SU-DHL-6 (cell line): ENCODE results near the gene PKHD1.

ENCODE experiments used
- H2AFZ ChIP-seq: fragments of 200-600 bp; sonication (generic); 2 replicates; pipeline ENCODE4 v1.6.1; 2014; ENCODE audit warnings: low read depth, mild to moderate bottlenecking, moderate library complexity, mixed read lengths, antibody characterized with exemption, low read length; ENCODE audit not compliant: severe bottlenecking
- H3F3A ChIP-seq: fragments of 200-600 bp; shearing (Covaris generic); 2 replicates; pipeline ENCODE4 v1.6.0; 2016; ENCODE audit warnings: antibody characterized with exemption, mild to moderate bottlenecking; ENCODE audit not compliant: insufficient read depth
- H3K27ac ChIP-seq: fragments of 200-600 bp; sonication (generic); 2 replicates; pipeline ENCODE4 v1.5.1; 2016; ENCODE audit warnings: low read depth, mild to moderate bottlenecking, low read length, moderate library complexity, mixed read lengths
- H3K27me3 ChIP-seq: fragments of 200-600 bp; sonication (generic), shearing (Covaris generic); 2 replicates; pipeline ENCODE4 v1.6.0; 2014; ENCODE audit warnings: mild to moderate bottlenecking, low read length
- H3K36me3 ChIP-seq: fragments of 200-600 bp; sonication (generic); 2 replicates; pipeline ENCODE4 v1.6.1; 2014; ENCODE audit warnings: mild to moderate bottlenecking, low read length, mixed read lengths
- H3K4me2 ChIP-seq: fragments of 300-600, 200-600 bp; shearing (Covaris generic), sonication (generic); 2 replicates; pipeline ENCODE4 v1.6.0; 2014; ENCODE audit warnings: low read length, low read depth, mild to moderate bottlenecking; ENCODE audit not compliant: poor library complexity, severe bottlenecking
- H3K4me3 ChIP-seq: fragments of 200-600 bp; sonication (generic); 2 replicates; pipeline ENCODE4 v1.5.1; 2014; ENCODE audit warnings: antibody characterized with exemption, low read length, mild to moderate bottlenecking, mixed read lengths; ENCODE audit not compliant: insufficient read depth, poor library complexity, severe bottlenecking
- H3K79me2 ChIP-seq: fragments of 200-600 bp; sonication (generic); 2 replicates; pipeline ENCODE4 v1.6.1; 2014; ENCODE audit warnings: mild to moderate bottlenecking, low read length, moderate library complexity; ENCODE audit not compliant: insufficient read depth
- H3K9ac ChIP-seq: fragments of 200-600 bp; sonication (generic); 2 replicates; pipeline ENCODE4 v1.7.0; 2014; ENCODE audit warnings: mild to moderate bottlenecking, low read length
- H3K9me2 ChIP-seq: fragments of 200-600 bp; sonication (generic); replicated peaks from 2 replicates; pipeline ENCODE4 v1.6.1; 2014; ENCODE audit warnings: low read length; ENCODE audit not compliant: insufficient read depth
- H3K9me3 ChIP-seq: fragments of 200-600 bp; sonication (generic); 2 replicates; pipeline ENCODE4 v1.6.1; 2014; ENCODE audit warnings: low read length, mixed read lengths; ENCODE audit not compliant: insufficient read depth
- H4K20me1 ChIP-seq: fragments of 200-600 bp; sonication (generic); 2 replicates; pipeline ENCODE4 v1.6.1; 2014; ENCODE audit warnings: low read depth, mild to moderate bottlenecking, antibody characterized with exemption, low read length, moderate library complexity, mixed read lengths
- CTCF ChIP-seq: fragments of 200-600 bp; sonication (generic); IDR thresholded peaks from one replicate; pipeline ENCODE4 v1.5.1; 2017; ENCODE audit warnings: antibody characterized with exemption, mild to moderate bottlenecking, low read length, moderate library complexity; ENCODE audit not compliant: insufficient read depth, poor library complexity, severe bottlenecking
- EZH2phosphoT487 ChIP-seq: fragments of 200-600 bp; sonication (generic), shearing (Covaris generic); conservative IDR thresholded peaks from 2 replicates; pipeline ENCODE4 v1.6.1; 2018; ENCODE audit warnings: mild to moderate bottlenecking, antibody characterized with exemption, low read length, moderate library complexity, mixed read lengths

Gene PKHD1

DNA sequence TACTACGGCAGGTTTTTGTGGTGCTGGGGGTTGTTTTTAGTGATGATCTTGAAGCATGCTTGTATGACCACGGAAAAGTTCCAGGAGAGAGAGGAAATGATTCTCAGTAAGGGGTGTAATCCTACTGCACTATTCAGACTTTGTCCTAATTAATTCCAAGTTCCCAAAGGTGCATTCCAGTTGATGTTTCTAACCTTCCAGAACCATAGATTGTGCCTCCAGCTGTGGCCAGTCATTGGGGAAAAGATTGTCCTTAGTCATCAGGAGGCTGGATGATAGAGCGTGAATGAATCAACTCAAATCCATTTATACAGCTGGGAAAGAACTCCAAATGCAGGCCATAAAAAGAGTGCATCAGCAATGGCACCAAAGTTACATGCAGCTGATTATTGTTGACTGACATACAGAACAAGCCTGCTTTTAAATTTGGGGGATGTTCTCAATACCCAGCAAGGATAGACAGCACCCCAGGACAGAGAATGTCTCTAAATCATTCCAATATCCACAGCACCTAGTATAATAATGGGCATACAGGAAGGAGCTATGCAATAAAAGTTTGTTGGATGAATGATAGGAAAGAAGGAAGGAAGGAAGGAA is 27.8 kb upstream of the PKHD1 start:
- no peak overlapping the region for H3K27ac ChIP-seq
- H3K36me3 ChIP-seq: no peaks in the 10 kb centered on the region
- no peaks in the 10 kb centered on the region for H4K20me1 ChIP-seq
- H3K79me2 ChIP-seq: no peaks in the 10 kb centered on the region
- H3K4me2 ChIP-seq: no peak overlapping the region
- no peak overlapping the region for H3K9ac ChIP-seq
- TF ChIP-seq EZH2phosphoT487 (no peak), CTCF (no peak)
- no peak overlapping the region for H3K4me3 ChIP-seq
- H3K9me2 ChIP-seq: no peaks in the 10 kb centered on the region
- H3F3A ChIP-seq: no peaks in the 10 kb centered on the region
- no peaks in the 10 kb centered on the region for H3K27me3 ChIP-seq
- no peak overlapping the region for H2AFZ ChIP-seq
- H3K9me3 ChIP-seq: peaks cover 3% of the 10 kb centered on the region; the same call in 1 of the 2 replicates

DNA sequence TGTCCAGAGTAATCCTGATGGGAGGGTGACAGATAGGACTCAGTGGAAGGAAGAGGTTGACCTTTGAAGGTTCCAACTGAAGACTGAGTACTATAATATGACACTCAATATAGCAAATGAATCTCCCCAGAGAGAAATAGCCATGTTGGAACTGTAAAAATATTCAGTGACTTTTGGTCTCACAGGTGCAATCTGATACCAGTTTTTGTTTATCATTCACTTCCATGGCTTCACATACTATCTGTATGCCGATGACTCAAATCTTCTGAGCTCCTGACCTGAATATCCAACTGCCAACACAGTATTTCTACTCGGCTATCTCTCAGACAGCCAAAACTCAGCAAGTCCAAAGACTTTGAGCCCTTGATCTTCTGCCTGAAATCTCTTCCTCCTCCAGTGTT is 21.8 kb upstream of the PKHD1 start:
- H3K9ac ChIP-seq: no peak overlapping the region
- TF ChIP-seq CTCF (no peak), EZH2phosphoT487 (no peak)
- H3K9me2 ChIP-seq: no peaks in the 10 kb centered on the region
- no peak overlapping the region for H3K4me2 ChIP-seq
- H3K27me3 ChIP-seq: peaks cover 6% of the 10 kb centered on the region; the same call in 1 of the 2 replicates
- H3K36me3 ChIP-seq: no peaks in the 10 kb centered on the region
- no peaks in the 10 kb centered on the region for H3K79me2 ChIP-seq
- H4K20me1 ChIP-seq: no peaks in the 10 kb centered on the region
- H3K27ac ChIP-seq: no peak overlapping the region
- no peaks in the 10 kb centered on the region for H3F3A ChIP-seq
- no peak overlapping the region for H3K4me3 ChIP-seq
- peaks cover 3% of the 10 kb centered on the region; the same call in 1 of the 2 replicates for H3K9me3 ChIP-seq
- no peak overlapping the region for H2AFZ ChIP-seq

GRCh38 chr6:52108128-52108527 is 20.7 kb upstream of the PKHD1 start:
- Histone ChIP-seq H3F3A (no peaks in the 10 kb centered on the region), H3K9me2 (no peaks in the 10 kb centered on the region), H3K36me3 (no peaks in the 10 kb centered on the region), H3K9me3 (peaks cover 3% of the 10 kb centered on the region; the same call in 1 of the 2 replicates), H4K20me1 (no peaks in the 10 kb centered on the region), H3K27ac (no peak overlapping the region), H2AFZ (no peak overlapping the region), H3K4me2 (no peak overlapping the region), H3K9ac (no peak overlapping the region), H3K4me3 (no peak overlapping the region), H3K27me3 (peaks cover 6% of the 10 kb centered on the region; the same call in 1 of the 2 replicates), H3K79me2 (no peaks in the 10 kb centered on the region)
- TF ChIP-seq EZH2phosphoT487 (no peak), CTCF (no peak)
